Endodermal cell (in vitro differentiated cells): ENCODE data around the gene PTPRE. TPM values are rescaled to one million over a fixed set of nuclear protein-coding genes. Genes with fewer than 3 reads are reported as not detected.

Experiments
- DNase-seq: peaks from one replicate; pipeline ENCODE4 v3.0.0-alpha.2; 2017
- H3K27ac ChIP-seq: 2 replicates; pipeline ENCODE4 v1.5.1; 2013; ENCODE audit warnings: mild to moderate bottlenecking, low read depth, low read length, moderate library complexity
- H3K27me3 ChIP-seq: 2 replicates; pipeline ENCODE4 v1.6.1; 2013; ENCODE audit warnings: mild to moderate bottlenecking, low read length, moderate library complexity; ENCODE audit not compliant: insufficient read depth, control insufficient read depth, poor library complexity, severe bottlenecking
- H3K36me3 ChIP-seq: 2 replicates; pipeline ENCODE4 v1.7.0; 2013; ENCODE audit warnings: mild to moderate bottlenecking, low read length, moderate library complexity; ENCODE audit not compliant: control insufficient read depth, insufficient read depth
- H3K4me1 ChIP-seq: one replicate; pipeline ENCODE4 v1.7.0; 2013; ENCODE audit warnings: low read length; ENCODE audit not compliant: control insufficient read depth, insufficient read depth
- H3K4me3 ChIP-seq: 2 replicates; pipeline ENCODE4 v1.5.1; 2013; ENCODE audit warnings: mild to moderate bottlenecking, low read length, moderate library complexity
- H3K9ac ChIP-seq: 2 replicates; pipeline ENCODE4 v1.6.1; 2013; ENCODE audit warnings: mild to moderate bottlenecking, low read length, moderate library complexity; ENCODE audit not compliant: poor library complexity, severe bottlenecking; ENCODE audit errors: extremely low read depth
- H3K9me3 ChIP-seq: 2 replicates; pipeline ENCODE4 v1.6.1; 2013; ENCODE audit warnings: mild to moderate bottlenecking, low read length, moderate library complexity; ENCODE audit not compliant: control insufficient read depth
- H3K27ac Mint-ChIP-seq: 2 replicates; pipeline ENCODE4 v1.8.0; 2020; ENCODE audit warnings: mixed read lengths
- H3K27me3 Mint-ChIP-seq: 2 replicates; pipeline ENCODE4 v1.8.0; 2021; ENCODE audit warnings: mild to moderate bottlenecking, mixed read lengths; ENCODE audit not compliant: insufficient read depth
- H3K36me3 Mint-ChIP-seq: 2 replicates; pipeline ENCODE4 v1.8.0; 2020; ENCODE audit warnings: low read depth, mixed read lengths
- H3K4me1 Mint-ChIP-seq: 2 replicates; pipeline ENCODE4 v1.8.0; 2020; ENCODE audit warnings: mixed read lengths
- H3K4me3 Mint-ChIP-seq: 2 replicates; pipeline ENCODE4 v1.8.0; 2020; ENCODE audit warnings: mild to moderate bottlenecking, moderate library complexity, mixed read lengths
- H3K9me3 Mint-ChIP-seq: 2 replicates; pipeline ENCODE4 v1.8.0; 2020; ENCODE audit warnings: mild to moderate bottlenecking, mixed read lengths
- CTCF ChIP-seq: fragments of 200-600 bp; sonication (generic); conservative IDR thresholded peaks from 2 replicates; pipeline ENCODE4 v1.5.0; 2021; ENCODE audit warnings: antibody characterized with exemption, mild to moderate bottlenecking
- WGBS, 2 experiments: methylation state at CpG; one replicate each; pipeline versions ENCODE4 v1.1.5 to v1.1.7; 2013; ENCODE audit warnings: missing lambda C conversion rate in 2 of 2, mixed read lengths in 1 of 2; ENCODE audit not compliant: insufficient coverage in 1 of 2, insufficient read length in 1 of 2; 5-methylcytosine and 5-hydroxymethylcytosine counted together
- total RNA-seq, 2 donors: library from RNA; stranded (reverse); fragmentation: NEBNext Ultra II Directional in 1 of 2; extraction: Animal tissue kit (Norgen Biotek cat#: 25700) in 1 of 2; gene quantifications; 2 replicates in 1 of 2; 3 replicates in 1 of 2; pipeline ENCODE4 v1.2.1, GENCODE V29; 2021

PTPRE gene
- total RNA-seq, 2 donors from 2014 or later = 0.75 to 3.0 TPM

GRCh38 chr10:128070161-128070560 is 163.3 kb downstream of the PTPRE start:
- WGBS, 2 experiments = 93% methylated on average over 9 to 10 of the region's 10 CpGs
- Mint-ChIP-seq H3K27me3 (peaks cover 3% of the 10 kb centered on the region), H3K4me3 (no peak overlapping the region), H3K27ac (no peak overlapping the region), H3K9me3 (no peaks in the 10 kb centered on the region), H3K4me1 (no peaks in the 10 kb centered on the region), H3K36me3 (no peaks in the 10 kb centered on the region)
- Histone ChIP-seq H3K4me3 (no peak overlapping the region), H3K27me3 (peaks cover 11% of the 10 kb centered on the region), H3K9me3 (no peaks in the 10 kb centered on the region), H3K9ac (no peak overlapping the region), H3K36me3 (no peaks in the 10 kb centered on the region), H3K4me1 (no peaks in the 10 kb centered on the region), H3K27ac (no peak overlapping the region)
- no peak for TF ChIP-seq CTCF
- DNase-seq = no peak

- no peak overlapping the region for H3K4me3 ChIP-seq
- no peaks in the 10 kb centered on the region for H3K36me3 ChIP-seq
- TF ChIP-seq CTCF = no peak
- no peaks in the 10 kb centered on the region for H3K4me1 ChIP-seq
- WGBS, 2 experiments = 84 to 94% methylated on average over 9 to 17 of the region's 17 CpGs
- no peak for DNase-seq
- peaks cover 2% of the 10 kb centered on the region for H3K27me3 Mint-ChIP-seq
- peaks cover 6% of the 10 kb centered on the region for H3K27me3 ChIP-seq
- no peaks in the 10 kb centered on the region for H3K9me3 ChIP-seq
- H3K9me3 Mint-ChIP-seq = no peaks in the 10 kb centered on the region
- H3K36me3 Mint-ChIP-seq = no peaks in the 10 kb centered on the region
- no peak overlapping the region for H3K4me3 Mint-ChIP-seq
- H3K27ac ChIP-seq = no peak overlapping the region
- no peaks in the 10 kb centered on the region for H3K4me1 Mint-ChIP-seq
- H3K27ac Mint-ChIP-seq = no peak overlapping the region
- no peak overlapping the region for H3K9ac ChIP-seq
Measured at GRCh38 chr10:128070721-128071416, 164.0 kb downstream of the PTPRE start.

- no peaks in the 10 kb centered on the region for H3K36me3 Mint-ChIP-seq
Measured at GRCh38 chr10:128071417-128071782, 164.5 kb downstream of the PTPRE start.

More at GRCh38 chr10:128071417-128071782, 164.5 kb downstream of the PTPRE start:
- no peak for TF ChIP-seq CTCF
- H3K27me3 Mint-ChIP-seq = peaks cover 2% of the 10 kb centered on the region
- no peak overlapping the region for H3K4me3 ChIP-seq
- H3K27ac ChIP-seq = no peak overlapping the region
- no peak for DNase-seq
- WGBS, 2 experiments = 58 to 83% methylated on average over 4 to 9 of the region's 9 CpGs
- no peaks in the 10 kb centered on the region for H3K9me3 ChIP-seq
- H3K36me3 ChIP-seq = no peaks in the 10 kb centered on the region
- H3K4me1 ChIP-seq = no peaks in the 10 kb centered on the region
- no peak overlapping the region for H3K9ac ChIP-seq
- H3K27me3 ChIP-seq = peaks cover under 1% of the 10 kb centered on the region
- H3K4me3 Mint-ChIP-seq = no peak overlapping the region
- no peaks in the 10 kb centered on the region for H3K4me1 Mint-ChIP-seq
- H3K9me3 Mint-ChIP-seq = no peaks in the 10 kb centered on the region
- H3K27ac Mint-ChIP-seq = no peak overlapping the region
